Neural progenitor cell (in vitro differentiated cells): ENCODE data around the gene TBC1D2. TPM values are rescaled to one million over a fixed set of nuclear protein-coding genes. Genes with fewer than 3 reads are reported as not detected.

Experiments
- DNase-seq: peaks from one replicate; pipeline ENCODE4 v3.0.0-alpha.2; 2016; ENCODE audit warnings: low spot score
- H2AFZ ChIP-seq: fragments of 200-600 bp; sonication (generic); replicated peaks from 2 replicates; pipeline ENCODE4 v1.6.1; 2016; ENCODE audit warnings: antibody characterized with exemption
- H3F3A ChIP-seq: fragments of 200-600 bp; sonication (generic); 2 replicates; pipeline ENCODE4 v1.6.1; 2016; ENCODE audit warnings: antibody characterized with exemption, low read depth
- H3K27ac ChIP-seq: fragments of 200-600 bp; sonication (generic); 2 replicates; pipeline ENCODE4 v1.5.1; 2016; ENCODE audit warnings: mild to moderate bottlenecking
- H3K27me3 ChIP-seq: fragments of 200-600 bp; sonication (generic); 2 replicates; pipeline ENCODE4 v1.6.1; 2016; ENCODE audit warnings: mild to moderate bottlenecking, moderate library complexity
- H3K36me3 ChIP-seq: fragments of 200-600 bp; sonication (generic); 2 replicates; pipeline ENCODE4 v1.5.1; 2016
- H3K4me1 ChIP-seq: fragments of 200-600 bp; sonication (generic); 2 replicates; pipeline ENCODE4 v1.6.1; 2016; ENCODE audit warnings: mixed run types
- H3K4me2 ChIP-seq: fragments of 200-600 bp; sonication (generic); 2 replicates; pipeline ENCODE4 v1.6.1; 2016
- H3K4me3 ChIP-seq: fragments of 200-600 bp; sonication (generic); 2 replicates; pipeline ENCODE4 v1.5.1; 2016
- H3K79me2 ChIP-seq: fragments of 200-600 bp; sonication (generic); 2 replicates; pipeline ENCODE4 v1.6.1; 2016; ENCODE audit warnings: low read depth
- H3K9ac ChIP-seq: fragments of 200-600 bp; sonication (generic); 2 replicates; pipeline ENCODE4 v1.6.1; 2016
- H3K9me3 ChIP-seq: fragments of 200-600 bp; sonication (generic); 2 replicates; pipeline ENCODE4 v1.5.1; 2016; ENCODE audit warnings: low read depth
- H4K20me1 ChIP-seq: fragments of 200-600 bp; sonication (generic); 2 replicates; pipeline ENCODE4 v1.6.1; 2016; ENCODE audit warnings: low read depth
- H3K27ac Mint-ChIP-seq: 3 replicates; pipeline ENCODE4 v1.8.0; 2021; ENCODE audit warnings: mixed read lengths
- H3K27me3 Mint-ChIP-seq: 2 replicates; pipeline ENCODE4 v1.8.0; 2022; ENCODE audit warnings: low read depth, mild to moderate bottlenecking, inconsistent platforms, moderate library complexity, mixed read lengths; ENCODE audit not compliant: insufficient read depth
- H3K36me3 Mint-ChIP-seq: 3 replicates; pipeline ENCODE4 v1.8.0; 2021; ENCODE audit warnings: mixed read lengths
- H3K4me1 Mint-ChIP-seq: 3 replicates; pipeline ENCODE4 v1.8.0; 2021; ENCODE audit warnings: mixed read lengths
- H3K4me3 Mint-ChIP-seq: 3 replicates; pipeline ENCODE4 v1.8.0; 2021; ENCODE audit warnings: mild to moderate bottlenecking, moderate library complexity, mixed read lengths
- H3K9me3 Mint-ChIP-seq: 3 replicates; pipeline ENCODE4 v1.8.0; 2020; ENCODE audit warnings: mixed read lengths
- EZH2 ChIP-seq: fragments of 200-600 bp; sonication (generic); IDR thresholded peaks from 2 replicates; pipeline ENCODE4 v1.6.1; 2017; ENCODE audit warnings: antibody characterized with exemption, mild to moderate bottlenecking, moderate library complexity
- EZH2phosphoT487 ChIP-seq: fragments of 200-600 bp; sonication (generic); IDR thresholded peaks from 2 replicates; pipeline ENCODE4 v1.6.1; 2017; ENCODE audit warnings: antibody characterized with exemption
- total RNA-seq: library from RNA; depleted of rRNA; stranded (reverse); fragments of >200 nt; gene quantifications from 2 replicates; pipeline ENCODE4 v1.2.3, GENCODE V29; 2015; ENCODE audit warnings: low replicate concordance
- TF ChIP-seq, protein P1 (sequence below): fragments of 200-600 bp; sonication (generic); IDR thresholded peaks from 2 replicates; pipeline ENCODE4 v1.5.1; 2017; ENCODE audit warnings: antibody characterized with exemption, mild to moderate bottlenecking

Gene TBC1D2
- total RNA-seq, 1 donor from 2014 or later = 0.41 TPM

GRCh38 chr9:98187926-98188325 is 67.5 kb downstream of the TBC1D2 start:
- peaks cover 7% of the 10 kb centered on the region for H3K4me1 Mint-ChIP-seq
- Histone ChIP-seq H3K27ac (no peak overlapping the region), H3K4me2 (no peak overlapping the region), H4K20me1 (no peaks in the 10 kb centered on the region), H3K9ac (no peak overlapping the region), H3K79me2 (no peaks in the 10 kb centered on the region), H3K4me1 (peaks cover 6% of the 10 kb centered on the region), H3F3A (peaks cover 15% of the 10 kb centered on the region), H3K36me3 (no peaks in the 10 kb centered on the region), H2AFZ (no peak overlapping the region), H3K27me3 (peaks cover 20% of the 10 kb centered on the region), H3K4me3 (no peak overlapping the region), H3K9me3 (no peaks in the 10 kb centered on the region)
- TF ChIP-seq, protein P1, sequence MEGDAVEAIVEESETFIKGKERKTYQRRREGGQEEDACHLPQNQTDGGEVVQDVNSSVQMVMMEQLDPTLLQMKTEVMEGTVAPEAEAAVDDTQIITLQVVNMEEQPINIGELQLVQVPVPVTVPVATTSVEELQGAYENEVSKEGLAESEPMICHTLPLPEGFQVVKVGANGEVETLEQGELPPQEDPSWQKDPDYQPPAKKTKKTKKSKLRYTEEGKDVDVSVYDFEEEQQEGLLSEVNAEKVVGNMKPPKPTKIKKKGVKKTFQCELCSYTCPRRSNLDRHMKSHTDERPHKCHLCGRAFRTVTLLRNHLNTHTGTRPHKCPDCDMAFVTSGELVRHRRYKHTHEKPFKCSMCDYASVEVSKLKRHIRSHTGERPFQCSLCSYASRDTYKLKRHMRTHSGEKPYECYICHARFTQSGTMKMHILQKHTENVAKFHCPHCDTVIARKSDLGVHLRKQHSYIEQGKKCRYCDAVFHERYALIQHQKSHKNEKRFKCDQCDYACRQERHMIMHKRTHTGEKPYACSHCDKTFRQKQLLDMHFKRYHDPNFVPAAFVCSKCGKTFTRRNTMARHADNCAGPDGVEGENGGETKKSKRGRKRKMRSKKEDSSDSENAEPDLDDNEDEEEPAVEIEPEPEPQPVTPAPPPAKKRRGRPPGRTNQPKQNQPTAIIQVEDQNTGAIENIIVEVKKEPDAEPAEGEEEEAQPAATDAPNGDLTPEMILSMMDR = no peak
- TF ChIP-seq EZH2 (no peak), EZH2phosphoT487 (no peak)
- H3K36me3 Mint-ChIP-seq = no peaks in the 10 kb centered on the region
- H3K27me3 Mint-ChIP-seq = peaks cover 15% of the 10 kb centered on the region
- DNase-seq = no peak
- H3K9me3 Mint-ChIP-seq = no peaks in the 10 kb centered on the region
- H3K27ac Mint-ChIP-seq = no peak overlapping the region
- H3K4me3 Mint-ChIP-seq = peak overlapping the region; percentile 25

GRCh38 chr9:98186236-98186635 is 69.2 kb downstream of the TBC1D2 start:
- H3K36me3 ChIP-seq = no peaks in the 10 kb centered on the region
- H3K27me3 ChIP-seq = peaks cover 8% of the 10 kb centered on the region
- no peak for DNase-seq
- Mint-ChIP-seq H3K4me3 (no peak overlapping the region), H3K4me1 (peaks cover 10% of the 10 kb centered on the region), H3K27me3 (peaks cover 17% of the 10 kb centered on the region), H3K27ac (no peak overlapping the region), H3K9me3 (no peaks in the 10 kb centered on the region), H3K36me3 (no peaks in the 10 kb centered on the region)
- no peaks in the 10 kb centered on the region for H3K9me3 ChIP-seq
- no peak overlapping the region for H2AFZ ChIP-seq
- H3K9ac ChIP-seq = no peak overlapping the region
- H3K4me3 ChIP-seq = no peak overlapping the region
- no peak overlapping the region for H3K27ac ChIP-seq
- peaks cover 1% of the 10 kb centered on the region for H3F3A ChIP-seq
- H3K79me2 ChIP-seq = no peaks in the 10 kb centered on the region
- H3K4me2 ChIP-seq = no peak overlapping the region
- TF ChIP-seq, protein P1 = no peak
- TF ChIP-seq EZH2phosphoT487 (no peak), EZH2 (no peak)
- H3K4me1 ChIP-seq = peaks cover 10% of the 10 kb centered on the region
- no peaks in the 10 kb centered on the region for H4K20me1 ChIP-seq

DNA sequence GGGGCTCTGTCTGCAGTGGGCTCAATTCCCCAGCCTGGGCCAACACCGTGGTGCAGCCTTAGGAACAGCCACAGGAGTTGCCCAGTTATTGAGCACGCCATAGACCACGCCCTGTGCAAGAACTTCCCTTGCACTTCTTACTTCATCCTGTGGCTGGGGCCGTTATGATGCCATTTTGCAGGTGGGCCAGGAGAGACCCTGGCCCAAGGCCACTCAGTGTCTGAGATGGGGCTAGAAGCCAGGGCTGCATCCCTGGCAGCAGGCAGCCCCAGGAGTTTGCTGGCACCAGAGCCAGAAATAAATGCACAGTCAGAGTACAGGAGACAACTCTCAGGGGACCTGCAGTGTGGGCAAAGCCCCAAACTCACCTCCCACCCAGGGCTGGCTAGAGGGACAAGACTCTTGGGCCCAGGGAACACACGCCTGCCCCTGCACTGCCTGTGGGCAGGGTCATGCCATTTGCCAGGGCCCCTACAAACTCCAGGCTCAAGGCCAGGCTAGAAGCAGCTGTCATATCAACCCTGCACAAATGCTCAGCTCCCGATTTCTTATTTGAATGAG is 69.8 kb downstream of the TBC1D2 start:
- no peaks in the 10 kb centered on the region for H3K9me3 ChIP-seq
- no peak overlapping the region for H3K27ac ChIP-seq
- TF ChIP-seq EZH2 = no peak
- TF ChIP-seq, protein P1 = no peak
- no peak for TF ChIP-seq EZH2phosphoT487
- no peaks in the 10 kb centered on the region for H3K36me3 ChIP-seq
- H3K9ac ChIP-seq = no peak overlapping the region
- H4K20me1 ChIP-seq = no peaks in the 10 kb centered on the region
- Mint-ChIP-seq H3K36me3 (no peaks in the 10 kb centered on the region), H3K27ac (no peak overlapping the region), H3K9me3 (no peaks in the 10 kb centered on the region), H3K4me1 (peaks cover 10% of the 10 kb centered on the region), H3K4me3 (no peak overlapping the region), H3K27me3 (peaks cover 17% of the 10 kb centered on the region)
- H2AFZ ChIP-seq = no peak overlapping the region
- peaks cover 10% of the 10 kb centered on the region for H3K4me1 ChIP-seq
- no peak overlapping the region for H3K4me3 ChIP-seq
- no peaks in the 10 kb centered on the region for H3F3A ChIP-seq
- H3K27me3 ChIP-seq = peaks cover 3% of the 10 kb centered on the region
- H3K79me2 ChIP-seq = no peaks in the 10 kb centered on the region
- no peak overlapping the region for H3K4me2 ChIP-seq
- DNase-seq = no peak
